HCT116 (cell line): ENCODE measurements around the gene PKN1. TPM values are rescaled to one million over a fixed set of nuclear protein-coding genes. Genes with fewer than 3 reads are reported as not detected.

Source experiments
- ATAC-seq: fragments of 200-7000 bp; cut with Tn5 transposase; 2 replicates; pipeline ENCODE4 v1.9.1; 2020; ENCODE audit warnings: mild to moderate bottlenecking, moderate library complexity
- BruUV-seq: library from RNA; stranded (reverse); fragments of 400-500 nt; replicated peaks from 2 replicates; lab custom pipeline; 2021; lab: Mats Ljungman, UMichigan
- CTCF ChIA-PET: fragments of 300-600 bp; sonication (Branson Sonifier 250); formaldehyde crosslinking; loops from one replicate; lab custom pipeline; 2021; ENCODE audit warnings: antibody characterized with exemption; lab: Charles Lee
- POLR2A ChIA-PET: fragments of 300-600, 350-600 bp; sonication (Branson Sonifier 250); formaldehyde crosslinking; loops from one replicate; lab custom pipeline; 2021; ENCODE audit warnings: antibody characterized with exemption; lab: Charles Lee
- RAD21 ChIA-PET, 2 experiments: fragments of 300-600 bp; sonication (Branson Sonifier 250); formaldehyde crosslinking; loops; one replicate each; lab custom pipeline; 2023; ENCODE audit warnings: low total read pairs in 2 of 2; ENCODE audit not compliant: uncharacterized antibody in 2 of 2, unreplicated experiment in 2 of 2, low non-redundant PET in 1 of 2; lab: Charles Lee
- DNase-seq: peaks from one replicate; pipeline ENCODE4 v3.0.0-alpha.2; 2010; ENCODE audit warnings: low read depth, low spot score
- H2AFZ ChIP-seq: fragments of 200-600 bp; shearing (Covaris generic), sonication (generic); 2 replicates; pipeline ENCODE4 v1.6.1; 2017; ENCODE audit warnings: low read depth, mixed run types, mixed read lengths, antibody characterized with exemption, low read length; ENCODE audit not compliant: poor library complexity, severe bottlenecking
- H3K27ac ChIP-seq: 2 replicates; pipeline ENCODE4 v1.5.1; 2012; ENCODE audit warnings: low read depth, low read length
- H3K27me3 ChIP-seq: fragments of 200-600 bp; sonication (generic); 2 replicates; pipeline ENCODE4 v1.6.1; 2016; ENCODE audit warnings: mixed run types, low read length, mixed read lengths; ENCODE audit not compliant: insufficient read depth
- H3K36me3 ChIP-seq, 2 experiments: fragments of 200-500 bp in 1 of 2; fragments of 200-600 bp in 1 of 2; sonication (Bioruptor generic) in 1 of 2; sonication (generic) in 1 of 2; 2 replicates each; pipeline versions ENCODE4 v1.5.1 to v1.6.1; 2014 to 2016; ENCODE audit warnings: low read length in 2 of 2, inconsistent platforms in 1 of 2, mixed read lengths in 1 of 2, mixed run types in 1 of 2; ENCODE audit not compliant: insufficient read depth in 2 of 2, control insufficient read depth in 1 of 2
- H3K4me1 ChIP-seq, 2 experiments: fragments of 200-600 bp in 1 of 2; sonication (generic) in 1 of 2; 2 replicates each; pipeline versions ENCODE4 v1.5.1 to v1.6.1; 2012 to 2017; ENCODE audit warnings: low read length in 2 of 2, inconsistent platforms in 1 of 2, mild to moderate bottlenecking in 1 of 2, mixed read lengths in 1 of 2, mixed run types in 1 of 2, moderate library complexity in 1 of 2; ENCODE audit not compliant: insufficient read depth in 2 of 2, control insufficient read depth in 1 of 2
- H3K4me2 ChIP-seq: fragments of 200-600 bp; sonication (generic); 2 replicates; pipeline ENCODE4 v1.6.1; 2017; ENCODE audit warnings: mixed run types, low read length, mixed read lengths
- H3K4me3 ChIP-seq, 2 experiments: fragments of 200-600 bp in 1 of 2; sonication (generic) in 1 of 2; replicated peaks in 1 of 2; 2 replicates each; pipeline ENCODE4 v1.5.1; 2011 to 2016; ENCODE audit warnings: low read length in 2 of 2, control low read depth in 1 of 2, low read depth in 1 of 2, mild to moderate bottlenecking in 1 of 2, mixed read lengths in 1 of 2, mixed run types in 1 of 2
- H3K79me2 ChIP-seq: fragments of 200-600 bp; sonication (generic); 2 replicates; pipeline ENCODE4 v1.6.1; 2017; ENCODE audit warnings: mild to moderate bottlenecking, mixed run types, low read length, moderate library complexity, mixed read lengths; ENCODE audit not compliant: insufficient read depth
- H3K9ac ChIP-seq: fragments of 200-600 bp; sonication (generic); 2 replicates; pipeline ENCODE4 v1.6.1; 2016; ENCODE audit warnings: low read length, mixed read lengths
- H3K9me2 ChIP-seq: fragments of 200-600 bp; sonication (generic), shearing (Covaris generic); 2 replicates; pipeline ENCODE4 v1.6.1; 2017; ENCODE audit warnings: mixed run types, mild to moderate bottlenecking, moderate library complexity; ENCODE audit not compliant: insufficient read depth
- H3K9me3 ChIP-seq, 2 experiments: fragments of 200-500 bp in 1 of 2; fragments of 200-600 bp in 1 of 2; sonication (Bioruptor generic) in 1 of 2; sonication (generic) in 1 of 2; 2 replicates each; pipeline ENCODE4 v1.6.1; 2014 to 2017; ENCODE audit warnings: low read length in 2 of 2, mixed read lengths in 2 of 2, inconsistent platforms in 1 of 2, low read depth in 1 of 2, mild to moderate bottlenecking in 1 of 2, mixed run types in 1 of 2, moderate library complexity in 1 of 2; ENCODE audit not compliant: control insufficient read depth in 1 of 2, insufficient read depth in 1 of 2
- H4K20me1 ChIP-seq: fragments of 200-600 bp; sonication (generic), shearing (Covaris generic); 2 replicates; pipeline ENCODE4 v1.6.1; 2017; ENCODE audit warnings: mixed run types, mild to moderate bottlenecking, moderate library complexity; ENCODE audit not compliant: insufficient read depth
- ELF1 ChIP-seq: IDR thresholded peaks from 2 replicates; pipeline ENCODE4 v1.6.1; 2012; ENCODE audit warnings: low read depth, borderline replicate concordance
- EZH2 ChIP-seq: fragments of 200-600 bp; sonication (generic); IDR thresholded peaks from 2 replicates; pipeline ENCODE4 v1.6.1; 2017; ENCODE audit warnings: antibody characterized with exemption, mixed run types
- JUND ChIP-seq: IDR thresholded peaks from 2 replicates; pipeline ENCODE4 v1.6.1; 2012
- POLR2A ChIP-seq: IDR thresholded peaks from 2 replicates; pipeline ENCODE4 v1.7.0; 2011; ENCODE audit warnings: borderline replicate concordance; ENCODE audit not compliant: insufficient read depth, insufficient read length; ENCODE audit errors: extremely low read depth
- POLR2AphosphoS5 ChIP-seq: IDR thresholded peaks from 2 replicates; pipeline ENCODE4 v1.6.1; 2011; ENCODE audit warnings: mild to moderate bottlenecking, low read depth, low read length, moderate library complexity
- SIN3A ChIP-seq: IDR thresholded peaks from 2 replicates; pipeline ENCODE4 v1.6.1; 2012; ENCODE audit warnings: low read depth
- SRF ChIP-seq: IDR thresholded peaks from 2 replicates; pipeline ENCODE4 v1.6.1; 2012; ENCODE audit warnings: low read depth
- YY1 ChIP-seq: IDR thresholded peaks from 2 replicates; pipeline ENCODE4 v1.6.1; 2011; ENCODE audit warnings: low read length, low read depth, moderate library complexity, mild to moderate bottlenecking; ENCODE audit not compliant: insufficient replicate concordance; ENCODE audit errors: extremely low read depth
- ZFX ChIP-seq: fragments of 450-650 bp; IDR thresholded peaks from 2 replicates; pipeline ENCODE4 v1.6.1; 2017
- ZNF274 ChIP-seq: fragments of 200-500 bp; sonication (Bioruptor generic); IDR thresholded peaks from 2 replicates; pipeline ENCODE4 v1.6.1; 2014; ENCODE audit warnings: mild to moderate bottlenecking, low read depth, low read length, inconsistent platforms
- intact Hi-C: fragments of 100-400 bp; cut with micrococcal nuclease; formaldehyde crosslinking; loops from 2 replicates; pipeline ENCODE4 v1.10.0; 2022
- total RNA-seq: library from RNA; stranded (reverse); gene quantifications from one replicate; pipeline ENCODE4 v1.2.1, GENCODE V29; 2021; ENCODE audit not compliant: unreplicated experiment
- TF ChIP-seq, protein P1 (sequence below): IDR thresholded peaks from 2 replicates; pipeline ENCODE4 v1.6.1; 2012; ENCODE audit warnings: low read depth
- TF ChIP-seq, protein P2 (sequence below): IDR thresholded peaks from 2 replicates; pipeline ENCODE4 v1.6.1; 2012

Gene PKN1
- total RNA-seq, 1 experiment from 2014 or later: 248 TPM

DNA sequence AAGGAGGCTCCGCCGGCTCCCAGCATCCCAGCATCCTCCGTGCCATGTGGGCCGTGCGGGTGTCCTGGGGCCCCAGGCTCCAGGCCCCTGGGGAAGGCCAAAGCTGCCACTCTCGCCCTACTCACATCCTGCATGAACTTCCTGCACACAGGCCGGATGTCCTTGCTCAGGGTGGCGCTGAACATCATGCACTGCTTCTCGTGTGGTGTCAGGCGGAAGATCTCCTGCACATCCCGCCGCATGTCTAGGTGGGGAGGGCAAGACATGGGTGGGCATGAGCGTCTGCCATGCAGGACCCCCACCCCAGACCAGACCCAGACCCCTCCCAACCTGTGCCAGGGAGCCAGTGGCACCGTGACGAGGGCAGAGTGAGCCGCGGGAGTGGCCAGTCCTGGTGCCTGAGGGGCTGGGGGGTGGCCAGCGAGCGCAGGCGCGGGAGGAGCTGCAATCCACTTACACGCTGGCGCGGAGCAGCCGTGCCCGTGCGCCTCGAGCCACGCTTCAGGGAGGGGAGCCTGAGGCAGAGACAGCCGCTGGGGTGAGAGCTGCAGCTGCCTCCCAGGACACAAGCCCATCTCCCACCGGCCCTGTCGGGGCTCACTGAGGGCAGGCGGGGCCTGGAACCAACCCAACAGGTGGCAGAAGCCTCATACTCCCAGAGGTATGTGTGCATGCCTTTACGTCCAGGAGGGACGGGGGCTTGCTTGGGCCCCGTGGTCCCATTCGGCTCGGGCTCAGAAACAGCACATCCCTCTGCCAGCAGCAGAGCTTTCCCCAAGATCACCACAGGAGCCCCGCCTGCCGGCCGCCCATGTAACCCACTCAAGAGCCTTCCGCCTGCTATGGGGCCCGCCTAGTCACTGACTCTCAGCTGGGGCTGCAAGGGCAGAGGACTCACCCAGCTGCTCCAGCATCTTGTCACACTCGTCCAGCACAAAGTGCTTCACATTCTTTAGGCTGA, 22.7 kb upstream of the PKN1 start:
- no peak overlapping the region; the same call in 1 of the 2 replicates for H3K27ac ChIP-seq
- CTCF ChIA-PET: interaction anchor here (1.3 kb wide), 1 partner anchor 274 kb away, joined by 4 read pairs; the partner anchor contains the start of gene ASF1B
- H3K4me3 ChIP-seq: no peak overlapping the region
- RAD21 ChIA-PET: interaction anchor here in 1 of 2 experiments (1.1 kb wide), 1 partner anchor 48 kb away, joined by 3 read pairs; no protein-coding TSS in a partner anchor
- no peak for ATAC-seq
- no peaks in the 10 kb centered on the region for H3K9me2 ChIP-seq
- H2AFZ ChIP-seq: no peak overlapping the region
- H3K4me1 ChIP-seq: peaks cover 6 to 14% of the 10 kb centered on the region in 2 experiments; a peak in 3 of 4 replicates
- H3K27me3 ChIP-seq: no peaks in the 10 kb centered on the region
- no peak overlapping the region for H3K4me2 ChIP-seq
- H3K36me3 ChIP-seq: peaks cover 42 to 63% of the 10 kb centered on the region in 2 experiments
- no peaks in the 10 kb centered on the region for H3K9me3 ChIP-seq
- H3K9ac ChIP-seq: no peak overlapping the region
- peak; percentile 13; the same call in 1 of the 2 replicates for TF ChIP-seq POLR2AphosphoS5
- TF ChIP-seq ELF1: no peak
- no TSS peak for BruUV-seq
- POLR2A ChIA-PET: no interaction called here
- peaks cover 9% of the 10 kb centered on the region; the same call in 1 of the 2 replicates for H4K20me1 ChIP-seq
- intact Hi-C loops: no loop called here
- no peak for DNase-seq
- H3K79me2 ChIP-seq: peaks cover 58% of the 10 kb centered on the region

DNA sequence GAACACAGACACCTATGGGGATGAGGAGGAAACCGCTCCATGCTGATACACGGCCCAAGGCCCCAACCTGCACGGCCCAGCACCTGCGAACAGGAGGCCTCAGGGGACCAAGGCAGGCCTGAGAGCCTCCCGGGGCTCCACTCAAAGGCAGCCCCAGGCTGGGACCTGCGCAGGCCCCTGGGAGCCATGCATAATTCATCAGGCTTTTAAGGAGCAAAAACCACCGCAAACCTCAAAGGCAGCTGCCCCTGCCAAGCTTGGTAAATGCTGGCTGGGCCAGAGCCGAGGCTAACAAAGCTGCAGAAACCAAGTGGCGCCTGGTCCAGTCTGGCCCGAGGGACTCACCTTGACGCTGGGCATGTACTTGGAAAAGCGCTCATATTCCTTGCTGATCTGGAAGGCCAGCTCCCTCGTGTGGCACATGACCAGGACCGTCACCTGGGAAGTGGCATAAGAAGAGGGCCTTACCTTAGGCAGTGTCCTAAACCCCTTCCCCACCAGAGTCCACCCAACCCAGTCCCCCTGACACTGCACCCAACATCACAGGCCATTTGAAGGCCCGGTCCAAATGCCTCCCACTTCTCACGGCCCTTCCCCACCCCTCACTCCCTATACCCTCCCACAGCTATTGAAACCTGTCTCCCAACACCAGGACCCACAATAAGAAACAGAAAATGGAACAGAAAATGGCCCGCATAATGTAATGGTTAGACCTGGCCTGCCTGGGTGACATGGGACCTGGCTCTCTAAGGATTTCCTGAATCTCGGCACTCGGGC, 21.8 kb upstream of the PKN1 start:
- peaks cover 42 to 61% of the 10 kb centered on the region in 2 experiments for H3K36me3 ChIP-seq

More for the DNA sequence above, 21.8 kb upstream of the PKN1 start:
- ATAC-seq: no peak
- H3K4me3 ChIP-seq: no peak overlapping the region
- no peaks in the 10 kb centered on the region for H3K27me3 ChIP-seq
- no peaks in the 10 kb centered on the region for H3K9me2 ChIP-seq
- no peak overlapping the region for H3K9ac ChIP-seq
- BruUV-seq: no TSS peak
- no peak for TF ChIP-seq SRF
- TF ChIP-seq, protein P1, sequence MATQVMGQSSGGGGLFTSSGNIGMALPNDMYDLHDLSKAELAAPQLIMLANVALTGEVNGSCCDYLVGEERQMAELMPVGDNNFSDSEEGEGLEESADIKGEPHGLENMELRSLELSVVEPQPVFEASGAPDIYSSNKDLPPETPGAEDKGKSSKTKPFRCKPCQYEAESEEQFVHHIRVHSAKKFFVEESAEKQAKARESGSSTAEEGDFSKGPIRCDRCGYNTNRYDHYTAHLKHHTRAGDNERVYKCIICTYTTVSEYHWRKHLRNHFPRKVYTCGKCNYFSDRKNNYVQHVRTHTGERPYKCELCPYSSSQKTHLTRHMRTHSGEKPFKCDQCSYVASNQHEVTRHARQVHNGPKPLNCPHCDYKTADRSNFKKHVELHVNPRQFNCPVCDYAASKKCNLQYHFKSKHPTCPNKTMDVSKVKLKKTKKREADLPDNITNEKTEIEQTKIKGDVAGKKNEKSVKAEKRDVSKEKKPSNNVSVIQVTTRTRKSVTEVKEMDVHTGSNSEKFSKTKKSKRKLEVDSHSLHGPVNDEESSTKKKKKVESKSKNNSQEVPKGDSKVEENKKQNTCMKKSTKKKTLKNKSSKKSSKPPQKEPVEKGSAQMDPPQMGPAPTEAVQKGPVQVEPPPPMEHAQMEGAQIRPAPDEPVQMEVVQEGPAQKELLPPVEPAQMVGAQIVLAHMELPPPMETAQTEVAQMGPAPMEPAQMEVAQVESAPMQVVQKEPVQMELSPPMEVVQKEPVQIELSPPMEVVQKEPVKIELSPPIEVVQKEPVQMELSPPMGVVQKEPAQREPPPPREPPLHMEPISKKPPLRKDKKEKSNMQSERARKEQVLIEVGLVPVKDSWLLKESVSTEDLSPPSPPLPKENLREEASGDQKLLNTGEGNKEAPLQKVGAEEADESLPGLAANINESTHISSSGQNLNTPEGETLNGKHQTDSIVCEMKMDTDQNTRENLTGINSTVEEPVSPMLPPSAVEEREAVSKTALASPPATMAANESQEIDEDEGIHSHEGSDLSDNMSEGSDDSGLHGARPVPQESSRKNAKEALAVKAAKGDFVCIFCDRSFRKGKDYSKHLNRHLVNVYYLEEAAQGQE: no peak
- no peak for TF ChIP-seq YY1
- no peak for TF ChIP-seq JUND
- no peak for TF ChIP-seq ZNF274
- no peak for TF ChIP-seq ZFX
- no peak for TF ChIP-seq POLR2A
- no peak for TF ChIP-seq SIN3A
- no peak for TF ChIP-seq EZH2
- TF ChIP-seq, protein P2, sequence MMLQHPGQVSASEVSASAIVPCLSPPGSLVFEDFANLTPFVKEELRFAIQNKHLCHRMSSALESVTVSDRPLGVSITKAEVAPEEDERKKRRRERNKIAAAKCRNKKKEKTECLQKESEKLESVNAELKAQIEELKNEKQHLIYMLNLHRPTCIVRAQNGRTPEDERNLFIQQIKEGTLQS: no peak
- ChIA-PET POLR2A (no interaction called here), CTCF (interaction anchor here (1.3 kb wide), 1 partner anchor 275 kb away, joined by 4 read pairs; the partner anchor contains the start of gene ASF1B), RAD21 (interaction anchor here in 1 of 2 experiments (1.1 kb wide), 1 partner anchor 49 kb away, joined by 3 read pairs; no protein-coding TSS in a partner anchor)
- H3K79me2 ChIP-seq: peaks cover 68% of the 10 kb centered on the region
- no peak overlapping the region for H3K27ac ChIP-seq
- intact Hi-C loops: no loop called here
- DNase-seq: no peak
- no peak overlapping the region for H3K4me2 ChIP-seq
- H3K4me1 ChIP-seq: peaks cover 2 to 10% of the 10 kb centered on the region in 2 experiments; a peak in 1 of 4 replicates
- H2AFZ ChIP-seq: no peak overlapping the region
- peaks cover 15% of the 10 kb centered on the region; the same call in 1 of the 2 replicates for H4K20me1 ChIP-seq
- no peaks in the 10 kb centered on the region for H3K9me3 ChIP-seq
